IPS-20b (cell line): ENCODE results near the gene MATCAP1.

Source experiments
- H3K27ac ChIP-seq: one replicate; pipeline ENCODE4 v1.5.1; 2013; ENCODE audit warnings: low read length
- H3K27me3 ChIP-seq: 2 replicates; pipeline ENCODE4 v1.6.1; 2013; ENCODE audit warnings: mild to moderate bottlenecking, low read length, inconsistent platforms; ENCODE audit not compliant: insufficient read depth
- H3K36me3 ChIP-seq: 2 replicates; pipeline ENCODE4 v1.6.1; 2013; ENCODE audit warnings: low read depth, mild to moderate bottlenecking, inconsistent platforms, low read length, moderate library complexity; ENCODE audit not compliant: insufficient read depth
- H3K4me1 ChIP-seq: 2 replicates; pipeline ENCODE4 v1.6.1; 2013; ENCODE audit warnings: mild to moderate bottlenecking, control low read depth, inconsistent platforms, low read length, moderate library complexity; ENCODE audit not compliant: insufficient read depth
- H3K4me3 ChIP-seq: 2 replicates; pipeline ENCODE4 v1.5.1; 2013; ENCODE audit warnings: mild to moderate bottlenecking, low read length, inconsistent platforms
- H3K9ac ChIP-seq: 2 replicates; pipeline ENCODE4 v1.6.1; 2013; ENCODE audit warnings: low read depth, mild to moderate bottlenecking, inconsistent platforms, low read length, moderate library complexity
- H3K9me3 ChIP-seq: 2 replicates; pipeline ENCODE4 v1.6.1; 2013; ENCODE audit warnings: mild to moderate bottlenecking, low read depth, low read length, inconsistent platforms; ENCODE audit not compliant: insufficient read depth

MATCAP1 gene

GRCh38 chr16:67128417-67128816 is 55.3 kb downstream of the MATCAP1 start:
- H3K4me3 ChIP-seq = no peak overlapping the region

More at GRCh38 chr16:67128417-67128816, 55.3 kb downstream of the MATCAP1 start:
- no peaks in the 10 kb centered on the region for H3K27me3 ChIP-seq
- H3K27ac ChIP-seq = no peak overlapping the region
- H3K9ac ChIP-seq = no peak overlapping the region
- no peaks in the 10 kb centered on the region for H3K9me3 ChIP-seq
- peaks cover 50% of the 10 kb centered on the region for H3K36me3 ChIP-seq
- no peaks in the 10 kb centered on the region for H3K4me1 ChIP-seq
